ENCODE results near the gene CEMP1. TPM values are rescaled to one million over a fixed set of nuclear protein-coding genes. Genes with fewer than 3 reads are reported as not detected.

The CEMP1 gene
- total and polyA plus RNA-seq, 10 of the 15 experiments (the other 5 are each of a cell fraction or from before 2014, with no cell fraction given), result 0.05 to 8.2 (median 1.5) TPM; not detected in 5

DNA sequence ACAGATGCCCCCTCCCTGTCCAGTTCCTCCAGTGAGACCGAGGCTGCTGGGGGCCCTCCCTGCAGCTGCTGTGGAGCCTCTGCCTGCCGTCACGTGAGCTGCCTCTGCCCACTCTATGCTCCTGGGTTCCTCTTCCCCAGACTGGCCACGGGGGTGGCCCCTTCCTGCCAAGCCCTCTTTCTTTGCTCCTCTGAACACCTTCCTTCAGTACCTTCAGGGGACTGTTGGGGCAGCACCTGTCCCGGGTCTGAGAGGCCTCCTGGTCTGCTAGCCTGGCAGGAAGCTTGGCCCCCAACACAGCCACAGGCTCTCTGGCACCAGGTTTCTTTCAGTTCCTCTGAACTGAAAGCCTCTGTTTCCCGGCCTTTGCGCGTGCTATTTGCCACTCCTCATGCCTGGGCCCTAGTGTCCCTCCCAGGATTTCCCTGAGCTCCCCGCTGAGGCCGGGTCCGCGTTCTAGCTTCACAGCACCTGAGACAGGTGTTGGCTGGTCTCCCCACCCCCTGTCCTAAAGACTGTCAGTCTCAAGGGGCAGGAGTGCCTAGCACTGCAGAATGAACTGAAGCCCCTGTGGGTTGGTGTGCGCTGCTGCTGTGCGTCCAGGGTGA, 24.1 kb downstream of the CEMP1 start (continued):
- no peak for TF ChIP-seq NFYA (IDR thresholded peaks at IDR 0.05; ENCODE audit: borderline replicate concordance, low read depth, low read length)
- TF ChIP-seq POLR2A (IDR thresholded peaks at IDR 0.05; ENCODE audit: low read depth, low read length), result peak; percentile 34; the same call in 1 of the 2 replicates
- TF ChIP-seq, protein P1, sequence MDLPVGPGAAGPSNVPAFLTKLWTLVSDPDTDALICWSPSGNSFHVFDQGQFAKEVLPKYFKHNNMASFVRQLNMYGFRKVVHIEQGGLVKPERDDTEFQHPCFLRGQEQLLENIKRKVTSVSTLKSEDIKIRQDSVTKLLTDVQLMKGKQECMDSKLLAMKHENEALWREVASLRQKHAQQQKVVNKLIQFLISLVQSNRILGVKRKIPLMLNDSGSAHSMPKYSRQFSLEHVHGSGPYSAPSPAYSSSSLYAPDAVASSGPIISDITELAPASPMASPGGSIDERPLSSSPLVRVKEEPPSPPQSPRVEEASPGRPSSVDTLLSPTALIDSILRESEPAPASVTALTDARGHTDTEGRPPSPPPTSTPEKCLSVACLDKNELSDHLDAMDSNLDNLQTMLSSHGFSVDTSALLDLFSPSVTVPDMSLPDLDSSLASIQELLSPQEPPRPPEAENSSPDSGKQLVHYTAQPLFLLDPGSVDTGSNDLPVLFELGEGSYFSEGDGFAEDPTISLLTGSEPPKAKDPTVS (IDR thresholded peaks at IDR 0.05; ENCODE audit: low read depth, low read length), result no peak
- no peak for TF ChIP-seq YBX1 (IDR thresholded peaks at IDR 0.05)
- TF ChIP-seq NR2F1 (conservative IDR thresholded peaks at IDR 0.05), result no peak
- peak; percentile 26 to 44 (median 39); a peak in 4 of 6 replicates for TF ChIP-seq CTCF (IDR thresholded peaks at IDR 0.05 in 2 of 3, conservative IDR thresholded peaks at IDR 0.05 in 1 of 3; ENCODE audit: control insufficient read depth in 2 of 3, extremely low read depth in 1 of 3, insufficient read depth in 1 of 3, low read depth in 3 of 3, low read length in 3 of 3)
- no peak for TF ChIP-seq MYC (IDR thresholded peaks at IDR 0.05; ENCODE audit: insufficient read depth, insufficient read length, insufficient replicate concordance, low read length, severe bottlenecking)
- no peak for TF ChIP-seq ZZZ3 (IDR thresholded peaks at IDR 0.05; ENCODE audit: control insufficient read depth, insufficient read length, low read depth)
- TF ChIP-seq, protein P2, sequence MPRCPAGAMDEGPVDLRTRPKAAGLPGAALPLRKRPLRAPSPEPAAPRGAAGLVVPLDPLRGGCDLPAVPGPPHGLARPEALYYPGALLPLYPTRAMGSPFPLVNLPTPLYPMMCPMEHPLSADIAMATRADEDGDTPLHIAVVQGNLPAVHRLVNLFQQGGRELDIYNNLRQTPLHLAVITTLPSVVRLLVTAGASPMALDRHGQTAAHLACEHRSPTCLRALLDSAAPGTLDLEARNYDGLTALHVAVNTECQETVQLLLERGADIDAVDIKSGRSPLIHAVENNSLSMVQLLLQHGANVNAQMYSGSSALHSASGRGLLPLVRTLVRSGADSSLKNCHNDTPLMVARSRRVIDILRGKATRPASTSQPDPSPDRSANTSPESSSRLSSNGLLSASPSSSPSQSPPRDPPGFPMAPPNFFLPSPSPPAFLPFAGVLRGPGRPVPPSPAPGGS (IDR thresholded peaks at IDR 0.05; ENCODE audit: borderline replicate concordance, insufficient read depth, low read depth, low read length, poor library complexity, severe bottlenecking), result no peak
- no peak for TF ChIP-seq HCFC1 (IDR thresholded peaks at IDR 0.05; ENCODE audit: low read length)
- peak; percentile 94 to 97 for TF ChIP-seq BHLHE40 (IDR thresholded peaks at IDR 0.05; ENCODE audit: borderline replicate concordance in 1 of 2, low read depth in 2 of 2, low read length in 1 of 2)
- TF ChIP-seq CBX5 (IDR thresholded peaks at IDR 0.05; ENCODE audit: low read depth), result no peak
- TF ChIP-seq, protein P3, sequence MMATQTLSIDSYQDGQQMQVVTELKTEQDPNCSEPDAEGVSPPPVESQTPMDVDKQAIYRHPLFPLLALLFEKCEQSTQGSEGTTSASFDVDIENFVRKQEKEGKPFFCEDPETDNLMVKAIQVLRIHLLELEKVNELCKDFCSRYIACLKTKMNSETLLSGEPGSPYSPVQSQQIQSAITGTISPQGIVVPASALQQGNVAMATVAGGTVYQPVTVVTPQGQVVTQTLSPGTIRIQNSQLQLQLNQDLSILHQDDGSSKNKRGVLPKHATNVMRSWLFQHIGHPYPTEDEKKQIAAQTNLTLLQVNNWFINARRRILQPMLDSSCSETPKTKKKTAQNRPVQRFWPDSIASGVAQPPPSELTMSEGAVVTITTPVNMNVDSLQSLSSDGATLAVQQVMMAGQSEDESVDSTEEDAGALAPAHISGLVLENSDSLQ (IDR thresholded peaks at IDR 0.05), result 0 out of 2 replicates have a peak, but pooled peaks have one; percentile 26
- TF ChIP-seq BMI1 (IDR thresholded peaks at IDR 0.05; ENCODE audit: borderline replicate concordance), result no peak
- TF ChIP-seq, protein P4, sequence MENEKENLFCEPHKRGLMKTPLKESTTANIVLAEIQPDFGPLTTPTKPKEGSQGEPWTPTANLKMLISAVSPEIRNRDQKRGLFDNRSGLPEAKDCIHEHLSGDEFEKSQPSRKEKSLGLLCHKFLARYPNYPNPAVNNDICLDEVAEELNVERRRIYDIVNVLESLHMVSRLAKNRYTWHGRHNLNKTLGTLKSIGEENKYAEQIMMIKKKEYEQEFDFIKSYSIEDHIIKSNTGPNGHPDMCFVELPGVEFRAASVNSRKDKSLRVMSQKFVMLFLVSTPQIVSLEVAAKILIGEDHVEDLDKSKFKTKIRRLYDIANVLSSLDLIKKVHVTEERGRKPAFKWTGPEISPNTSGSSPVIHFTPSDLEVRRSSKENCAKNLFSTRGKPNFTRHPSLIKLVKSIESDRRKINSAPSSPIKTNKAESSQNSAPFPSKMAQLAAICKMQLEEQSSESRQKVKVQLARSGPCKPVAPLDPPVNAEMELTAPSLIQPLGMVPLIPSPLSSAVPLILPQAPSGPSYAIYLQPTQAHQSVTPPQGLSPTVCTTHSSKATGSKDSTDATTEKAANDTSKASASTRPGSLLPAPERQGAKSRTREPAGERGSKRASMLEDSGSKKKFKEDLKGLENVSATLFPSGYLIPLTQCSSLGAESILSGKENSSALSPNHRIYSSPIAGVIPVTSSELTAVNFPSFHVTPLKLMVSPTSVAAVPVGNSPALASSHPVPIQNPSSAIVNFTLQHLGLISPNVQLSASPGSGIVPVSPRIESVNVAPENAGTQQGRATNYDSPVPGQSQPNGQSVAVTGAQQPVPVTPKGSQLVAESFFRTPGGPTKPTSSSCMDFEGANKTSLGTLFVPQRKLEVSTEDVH (IDR thresholded peaks at IDR 0.05; ENCODE audit: low read depth, partially characterized antibody), result no peak
- TF ChIP-seq ETV6 (conservative IDR thresholded peaks at IDR 0.05 in 1 of 2, IDR thresholded peaks at IDR 0.05 in 1 of 2; ENCODE audit: borderline replicate concordance in 1 of 2, low read depth in 1 of 2), result no peak
- TF ChIP-seq SPI1 (IDR thresholded peaks at IDR 0.05; ENCODE audit: borderline replicate concordance, insufficient read depth, low read depth, low read length), result peak; percentile 78
